Mesenchymal stem cell (in vitro differentiated cells and primary cell): ENCODE measurements around the gene MYO5B.
A peak's percentile ranks its signal among the peaks of the same experiment; 100 is the strongest.

ENCODE experiments used
- DNase-seq: peaks from one replicate; pipeline ENCODE4 v3.0.0-alpha.2; 2013
- H2AFZ ChIP-seq: one replicate; pipeline ENCODE4 v1.6.1; 2013; ENCODE audit warnings: low read depth, mild to moderate bottlenecking, control low read depth, inconsistent platforms, low read length, moderate library complexity
- H2AK5ac ChIP-seq: 2 replicates; pipeline ENCODE4 v1.6.1; 2013; ENCODE audit warnings: low read length, moderate library complexity, mild to moderate bottlenecking, inconsistent platforms; ENCODE audit not compliant: severe bottlenecking
- H2BK120ac ChIP-seq: one replicate; pipeline ENCODE4 v1.6.1; 2013; ENCODE audit warnings: low read depth, mild to moderate bottlenecking, inconsistent platforms, low read length, moderate library complexity
- H2BK12ac ChIP-seq, 2 experiments: one replicate each; pipeline ENCODE4 v1.6.1; 2013; ENCODE audit warnings: inconsistent platforms in 2 of 2, low read length in 2 of 2, mild to moderate bottlenecking in 2 of 2, moderate library complexity in 2 of 2, control low read depth in 1 of 2
- H2BK15ac ChIP-seq: one replicate; pipeline ENCODE4 v1.6.1; 2013; ENCODE audit warnings: mild to moderate bottlenecking, low read depth, inconsistent platforms; ENCODE audit not compliant: poor library complexity, severe bottlenecking
- H2BK5ac ChIP-seq: 2 replicates; pipeline ENCODE4 v1.6.1; 2013; ENCODE audit warnings: low read depth, mild to moderate bottlenecking, low read length, control low read depth, inconsistent platforms; ENCODE audit not compliant: poor library complexity, severe bottlenecking
- H3K14ac ChIP-seq, 2 experiments: one replicate each; pipeline ENCODE4 v1.6.1; 2013; ENCODE audit warnings: inconsistent platforms in 2 of 2, low read length in 2 of 2, control low read depth in 1 of 2, mild to moderate bottlenecking in 1 of 2, moderate library complexity in 1 of 2
- H3K18ac ChIP-seq, 2 experiments: one replicate each; pipeline ENCODE4 v1.6.1; 2013; ENCODE audit warnings: inconsistent platforms in 2 of 2, low read length in 2 of 2, control low read depth in 1 of 2, low read depth in 1 of 2, mild to moderate bottlenecking in 1 of 2
- H3K23ac ChIP-seq, 2 experiments: one replicate each; pipeline ENCODE4 v1.6.1; 2013; ENCODE audit warnings: inconsistent platforms in 2 of 2, low read length in 2 of 2, mild to moderate bottlenecking in 2 of 2, moderate library complexity in 2 of 2, control low read depth in 1 of 2
- H3K27ac ChIP-seq: 2 replicates; pipeline ENCODE4 v1.5.1; 2013; ENCODE audit warnings: mild to moderate bottlenecking, moderate library complexity, low read length, control low read depth, inconsistent platforms; ENCODE audit not compliant: poor library complexity, severe bottlenecking
- H3K27me3 ChIP-seq, 2 experiments: 2 replicates each; pipeline versions ENCODE4 v1.6.1 to v1.7.0; 2013; ENCODE audit warnings: low read length in 2 of 2, mild to moderate bottlenecking in 2 of 2, moderate library complexity in 2 of 2, control low read depth in 1 of 2, inconsistent platforms in 1 of 2; ENCODE audit not compliant: control insufficient read depth in 1 of 2, insufficient read depth in 1 of 2
- H3K36me3 ChIP-seq, 2 experiments: 2 replicates each; pipeline versions ENCODE4 v1.6.1 to v1.7.0; 2013; ENCODE audit warnings: low read length in 2 of 2, control low read depth in 1 of 2, inconsistent platforms in 1 of 2, low read depth in 1 of 2, mild to moderate bottlenecking in 1 of 2; ENCODE audit not compliant: insufficient read depth in 2 of 2, control insufficient read depth in 1 of 2
- H3K4ac ChIP-seq, 2 experiments: one replicate each; pipeline ENCODE4 v1.6.1; 2013; ENCODE audit warnings: inconsistent platforms in 2 of 2, low read length in 2 of 2, mild to moderate bottlenecking in 2 of 2, moderate library complexity in 2 of 2, control low read depth in 1 of 2, low read depth in 1 of 2
- H3K4me1 ChIP-seq: 2 replicates; pipeline ENCODE4 v1.6.1; 2013; ENCODE audit warnings: low read depth, low read length, control low read depth; ENCODE audit not compliant: control insufficient read depth, insufficient read depth
- H3K4me2 ChIP-seq: 2 replicates; pipeline ENCODE4 v1.6.1; 2013; ENCODE audit warnings: low read length, mild to moderate bottlenecking, inconsistent platforms; ENCODE audit not compliant: poor library complexity, severe bottlenecking
- H3K4me3 ChIP-seq, 2 experiments: 2 replicates each; pipeline versions ENCODE4 v1.5.1 to v1.7.0; 2013; ENCODE audit warnings: low read length in 2 of 2, mild to moderate bottlenecking in 2 of 2, control low read depth in 1 of 2, low read depth in 1 of 2; ENCODE audit not compliant: insufficient read depth in 1 of 2
- H3K79me1 ChIP-seq: replicated peaks from 2 replicates; pipeline ENCODE4 v1.6.1; 2013; ENCODE audit warnings: mild to moderate bottlenecking, control low read depth, low read length, inconsistent platforms; ENCODE audit not compliant: poor library complexity, severe bottlenecking
- H3K9ac ChIP-seq: 2 replicates; pipeline ENCODE4 v1.7.0; 2013; ENCODE audit warnings: mild to moderate bottlenecking, low read length, moderate library complexity
- H3K9me3 ChIP-seq: 2 replicates; pipeline ENCODE4 v1.7.0; 2013; ENCODE audit warnings: mild to moderate bottlenecking, low read length; ENCODE audit not compliant: control insufficient read depth
- H4K8ac ChIP-seq: one replicate; pipeline ENCODE4 v1.6.1; 2013; ENCODE audit warnings: inconsistent platforms, mild to moderate bottlenecking, low read length, moderate library complexity
- H4K91ac ChIP-seq: one replicate; pipeline ENCODE4 v1.6.1; 2013; ENCODE audit warnings: mild to moderate bottlenecking, low read length, inconsistent platforms
- whole genome bisulfite sequencing: methylation state at CpG from one replicate; pipeline ENCODE4 v1.1.7; 2013; ENCODE audit warnings: mixed read lengths; 5-methylcytosine and 5-hydroxymethylcytosine counted together

MYO5B gene

DNA sequence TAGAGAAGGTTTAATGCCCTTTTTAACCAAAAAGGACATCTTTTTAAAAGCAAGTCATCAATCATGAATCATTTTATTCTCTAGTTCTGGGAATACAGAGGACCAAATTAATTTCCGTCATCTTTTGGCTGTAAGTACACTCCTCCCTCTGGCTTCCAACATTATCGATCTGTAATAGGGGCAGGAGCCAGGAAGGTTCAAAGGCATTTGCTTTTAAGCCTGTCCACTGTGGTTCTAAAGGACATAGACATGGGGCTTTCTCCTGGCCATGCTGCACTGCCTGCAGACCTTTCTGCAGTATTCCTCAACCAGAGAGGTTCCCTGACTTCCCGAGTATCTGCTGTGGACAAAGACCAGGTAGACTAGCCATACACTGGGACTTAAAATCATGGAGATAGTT lies 170.5 kb downstream of the MYO5B start:
- Histone ChIP-seq H3K4me2 (no peak overlapping the region), H2BK120ac (no peak overlapping the region), H3K9ac (no peak overlapping the region), H2BK12ac (no peak overlapping the region), H2BK15ac (no peak overlapping the region), H3K23ac (no peak overlapping the region), H3K14ac (no peak overlapping the region), H2AK5ac (no peak overlapping the region), H4K91ac (no peak overlapping the region), H3K79me1 (no peaks in the 10 kb centered on the region), H2AFZ (no peak overlapping the region), H3K27ac (no peak overlapping the region), H3K4me1 (no peaks in the 10 kb centered on the region), H3K27me3 (peaks cover 31 to 46% of the 10 kb centered on the region in 2 experiments), H3K9me3 (no peaks in the 10 kb centered on the region), H2BK5ac (no peak overlapping the region), H3K36me3 (no peaks in the 10 kb centered on the region), H3K4me3 (no peak overlapping the region), H3K4ac (no peak overlapping the region), H4K8ac (no peak overlapping the region), H3K18ac (no peak overlapping the region)
- DNase-seq = no peak
- 88% methylated on average over 2 of the region's 3 CpGs for WGBS

DNA sequence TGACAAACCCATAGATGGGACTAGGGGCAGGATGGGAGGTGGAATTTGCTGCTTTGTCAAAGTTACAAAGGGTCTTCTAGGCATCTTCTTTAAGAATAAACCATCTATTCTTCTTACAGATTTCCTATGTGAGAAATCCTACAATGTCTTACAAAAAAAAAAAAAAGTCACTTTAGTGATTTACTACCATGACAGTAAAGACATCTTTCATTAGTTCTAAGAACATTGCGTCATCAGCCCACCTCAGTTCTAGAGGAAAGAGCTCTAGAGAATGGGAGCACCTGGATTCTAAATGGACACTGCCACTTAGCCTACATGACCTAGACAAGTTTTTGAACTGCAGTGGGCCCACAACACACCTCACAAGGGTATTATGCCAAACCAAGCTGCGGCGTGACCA lies 172.0 kb downstream of the MYO5B start:
- no peak overlapping the region for H2AK5ac ChIP-seq
- no peaks in the 10 kb centered on the region for H3K36me3 ChIP-seq
- no peak overlapping the region for H3K27ac ChIP-seq
- no peak overlapping the region for H2BK15ac ChIP-seq
- no peak overlapping the region for H2BK12ac ChIP-seq
- H3K4me2 ChIP-seq = no peak overlapping the region
- no peaks in the 10 kb centered on the region for H3K79me1 ChIP-seq
- peaks cover 27 to 47% of the 10 kb centered on the region in 2 experiments for H3K27me3 ChIP-seq
- H4K91ac ChIP-seq = no peak overlapping the region
- H3K4ac ChIP-seq = no peak overlapping the region
- H3K9me3 ChIP-seq = no peaks in the 10 kb centered on the region
- H2AFZ ChIP-seq = no peak overlapping the region
- no peak overlapping the region for H3K14ac ChIP-seq
- no peaks in the 10 kb centered on the region for H3K4me1 ChIP-seq
- H3K4me3 ChIP-seq = no peak overlapping the region
- no peak overlapping the region for H2BK5ac ChIP-seq
- no peak overlapping the region for H3K9ac ChIP-seq
- H3K18ac ChIP-seq = no peak overlapping the region
- 98% methylated on average over 1 of the region's 3 CpGs for WGBS
- no peak overlapping the region for H3K23ac ChIP-seq
- H2BK120ac ChIP-seq = no peak overlapping the region
- no peak overlapping the region for H4K8ac ChIP-seq
- no peak for DNase-seq

DNA sequence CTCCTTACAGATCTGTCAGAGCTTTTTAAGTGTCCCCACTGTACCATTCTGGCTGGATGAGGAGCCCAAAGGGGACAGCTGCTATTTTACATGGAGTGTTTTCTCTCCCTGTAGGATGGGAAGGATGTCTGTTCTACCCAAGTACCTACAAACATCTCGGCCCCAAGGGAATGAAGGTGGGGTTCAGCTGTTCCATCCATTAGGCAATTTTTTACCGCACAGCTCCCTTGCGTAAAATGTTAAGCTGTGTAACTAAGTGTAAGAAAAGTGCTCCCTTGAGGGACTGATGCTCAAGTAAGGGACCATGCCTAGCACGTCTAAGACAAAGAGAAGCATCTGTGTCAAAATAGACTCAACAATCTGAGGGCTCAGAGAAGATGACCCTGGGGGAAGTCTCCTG lies 180.3 kb downstream of the MYO5B start:
- no peak overlapping the region for H2BK5ac ChIP-seq
- H2BK15ac ChIP-seq = no peak overlapping the region
- no peak for DNase-seq
- H3K4me2 ChIP-seq = no peak overlapping the region
- H3K9me3 ChIP-seq = no peaks in the 10 kb centered on the region
- no peaks in the 10 kb centered on the region for H3K79me1 ChIP-seq
- no peak overlapping the region for H2AFZ ChIP-seq
- no peak overlapping the region for H3K18ac ChIP-seq
- H3K4me1 ChIP-seq = peaks cover 10% of the 10 kb centered on the region
- no peak overlapping the region for H3K4me3 ChIP-seq
- H3K27me3 ChIP-seq = peaks cover 5 to 10% of the 10 kb centered on the region in 2 experiments
- no peak overlapping the region for H3K14ac ChIP-seq
- H3K36me3 ChIP-seq = no peaks in the 10 kb centered on the region
- no peak overlapping the region for H2AK5ac ChIP-seq
- no peak overlapping the region for H3K9ac ChIP-seq
- H3K23ac ChIP-seq = no peak overlapping the region
- no peak overlapping the region for H2BK120ac ChIP-seq
- no peak overlapping the region for H2BK12ac ChIP-seq
- H4K8ac ChIP-seq = no peak overlapping the region
- WGBS = 87% methylated on average over 4 of the region's 4 CpGs
- H3K4ac ChIP-seq = no peak overlapping the region
- H4K91ac ChIP-seq = no peak overlapping the region
- H3K27ac ChIP-seq = no peak overlapping the region

DNA sequence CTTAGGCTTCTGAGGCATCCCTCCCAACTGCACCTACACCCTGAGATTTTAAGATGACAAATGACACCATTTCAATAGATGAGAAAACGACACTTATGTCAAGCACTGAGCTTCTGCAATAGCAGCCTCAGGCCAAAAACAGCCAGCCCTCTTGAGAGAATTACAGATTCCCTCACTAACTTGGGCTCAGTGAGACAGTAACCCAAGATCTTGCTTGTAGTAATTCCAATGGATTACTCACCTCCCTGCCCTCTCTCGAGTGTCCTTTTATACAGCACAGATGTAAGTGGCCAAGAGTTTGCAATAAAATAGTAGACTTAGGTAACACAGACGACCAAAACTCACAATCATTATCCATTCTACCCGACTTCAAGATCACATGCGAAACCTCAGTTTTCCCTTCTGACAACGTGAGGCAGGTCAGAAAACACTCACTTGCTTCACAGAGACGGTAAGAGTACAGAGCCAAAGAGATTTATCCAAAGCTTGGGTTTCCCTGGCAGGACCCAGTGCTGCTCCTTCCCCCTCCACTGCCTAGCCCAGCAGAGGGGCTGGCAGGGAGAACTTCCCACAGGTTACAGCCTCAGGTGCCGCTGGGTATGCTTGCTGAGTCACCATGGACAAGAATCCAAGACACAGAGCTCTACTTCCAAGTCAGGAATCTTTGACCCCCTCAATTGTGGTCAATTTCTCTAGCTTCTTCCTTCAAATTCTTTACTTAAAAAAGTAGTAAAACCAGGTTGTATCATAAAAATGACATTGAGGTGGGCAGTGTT lies 181.4 kb downstream of the MYO5B start:
- peak overlapping the region in 1 of 2 experiments; percentile 25 for H2BK12ac ChIP-seq
- no peak overlapping the region for H2BK15ac ChIP-seq
- peaks cover 1 to 7% of the 10 kb centered on the region in 2 experiments for H3K27me3 ChIP-seq
- peaks cover 10% of the 10 kb centered on the region for H3K4me1 ChIP-seq
- no peaks in the 10 kb centered on the region for H3K9me3 ChIP-seq
- DNase-seq = no peak
- no peak overlapping the region for H3K4me3 ChIP-seq
- H2AFZ ChIP-seq = no peak overlapping the region
- no peak overlapping the region for H2BK120ac ChIP-seq
- no peak overlapping the region for H3K4me2 ChIP-seq
- no peak overlapping the region for H3K23ac ChIP-seq
- no peak overlapping the region for H4K91ac ChIP-seq
- H3K36me3 ChIP-seq = no peaks in the 10 kb centered on the region
- WGBS = 73% methylated on average over 8 of the region's 8 CpGs
- no peak overlapping the region for H3K14ac ChIP-seq
- no peak overlapping the region for H3K4ac ChIP-seq
- no peak overlapping the region for H2AK5ac ChIP-seq
- no peak overlapping the region for H2BK5ac ChIP-seq
- H4K8ac ChIP-seq = no peak overlapping the region
- no peak overlapping the region for H3K18ac ChIP-seq
- H3K9ac ChIP-seq = no peak overlapping the region
- no peaks in the 10 kb centered on the region for H3K79me1 ChIP-seq
- no peak overlapping the region for H3K27ac ChIP-seq
